NCI-H446 treated with DMSO at 0.1 percent for 48 hours (cell line): ENCODE measurements around the gene LGR6.
A peak's percentile ranks its signal among the peaks of the same experiment; 100 is the strongest.
"Not testable (repeated sequence)": the region's sequence is repeated elsewhere in the genome, so short reads cannot be mapped to it uniquely, and the experiment has no call there.

Source experiments
- DNase-seq: peaks from one replicate; lab custom pipeline; 2025; lab: John Stamatoyannopoulos, UW

LGR6 gene

DNA sequence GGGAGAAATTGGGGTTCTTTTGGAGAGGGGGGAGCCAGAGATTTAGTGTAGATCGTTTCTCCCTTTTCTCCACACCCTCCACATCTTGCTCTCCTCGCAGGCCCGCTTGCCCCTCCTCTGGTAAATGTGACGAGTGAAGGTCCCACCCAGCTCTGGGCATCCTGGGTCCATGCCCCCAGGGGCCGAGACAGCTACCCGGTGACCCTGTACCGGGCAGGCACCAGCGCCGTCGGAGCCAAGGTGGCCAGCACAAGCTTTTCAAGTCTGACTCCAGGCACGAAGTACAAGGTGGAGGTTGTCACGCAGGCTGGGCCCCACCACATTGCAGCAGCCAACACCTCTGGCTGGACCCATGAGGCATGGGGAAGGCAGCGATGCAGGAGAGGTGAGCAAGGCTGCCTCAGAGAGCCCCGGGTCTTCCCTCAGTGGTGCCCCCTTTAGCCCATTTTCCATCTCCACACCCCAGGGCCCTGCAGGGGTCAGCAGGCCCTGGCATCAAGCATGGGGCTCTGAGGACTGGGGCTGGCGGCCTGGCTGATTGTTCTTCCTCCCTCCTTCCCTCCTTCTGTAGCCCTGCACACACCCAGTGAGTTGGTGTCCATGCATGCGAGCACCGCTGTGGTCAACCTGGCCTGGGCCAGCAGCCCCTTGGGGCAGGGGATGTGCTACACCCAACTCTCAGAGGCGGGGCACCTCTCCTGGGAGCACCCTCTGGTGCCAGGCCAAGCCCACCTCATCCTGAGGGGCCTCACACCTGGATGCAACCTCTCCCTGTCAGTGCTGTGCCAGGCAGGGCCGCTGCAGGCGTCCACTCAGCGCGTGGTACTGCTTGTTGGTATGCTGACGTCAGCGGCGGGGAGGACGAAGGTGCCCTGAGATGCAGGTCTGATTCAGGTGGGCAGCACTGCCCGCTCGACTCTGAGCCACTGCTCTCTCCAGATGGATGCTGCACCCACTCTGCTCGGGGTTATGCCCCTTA is 16.4 kb upstream of the LGR6 start:
- no peak for DNase-seq

DNA sequence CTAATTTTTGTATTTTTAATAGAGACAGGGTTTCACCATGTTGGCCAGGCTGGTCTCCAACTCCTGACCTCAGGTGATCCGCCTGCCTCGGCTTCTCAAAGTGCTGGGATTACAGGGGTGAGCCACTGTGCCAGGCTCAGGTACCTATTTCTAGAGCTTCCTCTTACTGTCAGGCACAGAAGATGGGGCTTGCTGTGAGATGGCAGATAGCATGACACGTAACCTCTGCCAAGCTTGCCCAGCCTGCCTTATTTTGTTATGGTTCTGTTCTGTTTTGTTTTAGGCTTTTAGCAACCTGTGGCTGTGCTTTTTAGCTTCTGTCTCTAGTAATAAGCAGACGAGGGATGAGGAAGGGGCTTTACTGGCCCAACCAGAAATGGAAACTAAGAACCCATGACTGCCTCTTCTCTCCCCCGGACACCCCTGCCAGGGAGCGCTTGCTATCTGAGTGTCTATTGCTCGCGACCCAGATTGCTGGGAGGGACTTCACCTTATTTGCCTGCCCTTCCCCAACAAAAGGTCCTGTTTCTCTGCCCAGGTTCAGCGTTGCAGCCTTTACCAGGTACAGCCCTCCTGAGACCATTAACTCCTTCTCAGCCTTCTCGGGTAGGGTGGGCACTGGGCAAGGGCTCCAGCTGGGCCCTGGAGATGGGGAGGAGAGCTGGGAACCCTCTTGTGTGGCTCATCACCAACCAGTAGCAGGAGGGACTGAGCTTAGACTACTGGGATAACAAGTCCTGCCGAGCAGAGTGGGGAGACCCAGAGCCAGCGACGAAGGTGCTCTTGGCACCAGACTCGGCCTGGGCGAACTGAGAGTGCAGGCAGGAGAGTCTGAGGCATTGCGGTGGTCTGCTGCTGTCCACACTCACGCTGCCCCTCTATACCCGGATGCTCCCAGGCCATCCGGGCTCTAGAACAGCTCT is 13.5 kb upstream of the LGR6 start:
- no peak for DNase-seq

DNA sequence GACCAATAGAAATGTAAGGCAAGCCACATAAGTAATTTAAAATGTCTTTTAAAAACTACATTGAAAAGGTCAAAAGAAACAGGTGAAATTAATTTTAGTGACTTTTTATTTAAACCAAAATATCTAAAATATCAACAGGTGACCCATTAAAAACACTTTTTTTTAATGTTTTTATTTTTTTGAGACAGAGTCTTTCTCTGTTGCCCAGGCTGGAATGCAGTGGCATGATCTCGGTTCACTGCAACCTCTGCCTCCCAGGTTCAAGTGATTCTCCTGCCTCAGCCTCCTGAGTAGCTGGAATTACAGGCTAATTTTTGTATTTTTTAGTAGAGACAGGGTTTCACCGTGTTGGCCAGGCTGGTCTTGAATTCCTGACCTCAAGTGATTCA is 12.9 kb upstream of the LGR6 start:
- not testable (repeated sequence) for DNase-seq

GRCh38 chr1:202181586-202181985 is 12.0 kb upstream of the LGR6 start:
- DNase-seq, result no peak

- no peak for DNase-seq
Measured at GRCh38 chr1:202182040-202182877, 11.3 kb upstream of the LGR6 start.

- peak; percentile 63 for DNase-seq
Measured at GRCh38 chr1:202184750-202185460, 8.7 kb upstream of the LGR6 start.

DNA sequence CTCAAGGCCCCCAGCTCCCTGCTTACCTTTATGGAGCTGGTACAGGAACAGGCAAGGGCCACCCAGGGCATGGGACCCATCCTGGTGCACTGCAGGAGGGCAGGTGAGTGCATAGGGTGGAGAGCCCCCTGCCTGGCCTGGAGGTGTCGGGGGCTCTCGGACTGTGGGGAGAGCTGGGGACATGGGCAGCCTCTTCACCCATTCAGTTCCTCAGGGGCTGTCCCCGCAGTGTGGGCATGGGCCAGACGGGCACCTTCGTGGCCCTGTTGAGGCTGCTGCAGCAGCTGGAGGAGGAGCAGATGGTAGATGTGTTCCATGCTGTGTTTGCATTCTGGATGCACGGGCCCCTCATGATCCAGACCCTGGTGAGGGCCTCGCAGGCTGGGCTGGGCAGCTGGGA is 7.3 kb upstream of the LGR6 start:
- no peak for DNase-seq

DNA sequence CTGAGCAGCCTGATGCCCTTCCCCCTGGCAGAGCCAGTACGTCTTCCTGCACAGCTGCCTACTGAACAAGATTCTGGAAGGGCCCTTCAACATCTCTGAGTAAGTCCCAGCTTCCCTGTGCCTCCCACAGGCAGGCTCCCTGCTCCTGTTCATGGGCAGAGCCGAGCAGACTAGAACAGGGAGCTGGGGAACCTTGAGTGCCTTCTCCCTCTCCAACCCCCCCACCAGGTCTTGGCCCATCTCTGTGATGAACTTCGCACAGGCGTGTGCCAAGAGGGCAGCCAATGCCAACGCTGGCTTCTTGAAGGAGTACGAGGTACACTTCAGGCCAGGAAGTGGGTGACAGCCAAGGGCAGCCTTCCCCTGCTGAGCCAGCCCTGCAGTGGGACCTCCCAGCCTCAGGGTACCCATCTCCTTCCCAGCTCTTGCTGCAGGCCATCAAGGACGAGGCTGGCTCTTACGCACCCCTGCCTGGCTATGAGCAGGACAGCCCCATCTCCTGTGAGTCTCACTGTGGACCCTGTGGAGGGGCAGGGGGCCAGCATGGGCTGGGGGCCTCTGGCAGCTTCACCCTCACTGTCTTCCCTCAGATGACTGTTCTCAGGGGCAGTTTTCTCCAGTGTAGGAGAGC is 6.4 kb upstream of the LGR6 start:
- DNase-seq, result no peak

DNA sequence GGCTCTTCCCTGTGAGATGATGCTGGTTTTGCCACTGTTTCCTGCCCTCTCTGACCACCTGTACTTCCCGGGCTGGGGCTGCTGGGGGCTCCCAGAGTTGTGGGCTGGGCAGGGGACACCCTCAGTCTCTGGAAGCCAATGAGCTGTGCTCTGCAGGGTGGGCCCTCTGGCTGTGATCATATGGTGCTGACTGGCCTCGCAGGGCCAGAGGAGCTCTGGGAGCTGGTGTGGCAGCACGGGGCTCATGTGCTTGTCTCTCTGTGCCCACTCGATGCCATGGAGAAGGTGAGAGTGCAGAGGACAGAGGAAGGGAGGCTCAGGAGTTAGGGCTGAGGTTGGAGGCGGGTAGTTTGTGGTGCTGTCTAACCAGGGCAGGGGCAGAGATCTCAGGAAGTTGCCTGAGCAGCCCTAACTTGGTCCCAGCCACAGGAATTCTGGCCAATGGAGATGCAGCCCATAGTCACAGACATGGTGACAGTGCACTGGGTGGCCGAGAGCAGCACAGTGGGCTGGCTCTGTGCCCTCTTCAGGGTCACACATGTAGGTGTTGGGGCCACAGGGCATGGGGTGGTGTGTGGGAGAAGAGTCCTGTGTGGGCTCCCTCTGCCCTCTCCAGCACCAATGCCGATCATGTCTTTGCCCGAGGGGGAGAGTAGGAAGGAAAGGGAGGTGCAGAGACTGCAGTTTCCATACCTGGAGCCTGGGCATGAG is 5.7 kb upstream of the LGR6 start:
- DNase-seq, result no peak

DNA sequence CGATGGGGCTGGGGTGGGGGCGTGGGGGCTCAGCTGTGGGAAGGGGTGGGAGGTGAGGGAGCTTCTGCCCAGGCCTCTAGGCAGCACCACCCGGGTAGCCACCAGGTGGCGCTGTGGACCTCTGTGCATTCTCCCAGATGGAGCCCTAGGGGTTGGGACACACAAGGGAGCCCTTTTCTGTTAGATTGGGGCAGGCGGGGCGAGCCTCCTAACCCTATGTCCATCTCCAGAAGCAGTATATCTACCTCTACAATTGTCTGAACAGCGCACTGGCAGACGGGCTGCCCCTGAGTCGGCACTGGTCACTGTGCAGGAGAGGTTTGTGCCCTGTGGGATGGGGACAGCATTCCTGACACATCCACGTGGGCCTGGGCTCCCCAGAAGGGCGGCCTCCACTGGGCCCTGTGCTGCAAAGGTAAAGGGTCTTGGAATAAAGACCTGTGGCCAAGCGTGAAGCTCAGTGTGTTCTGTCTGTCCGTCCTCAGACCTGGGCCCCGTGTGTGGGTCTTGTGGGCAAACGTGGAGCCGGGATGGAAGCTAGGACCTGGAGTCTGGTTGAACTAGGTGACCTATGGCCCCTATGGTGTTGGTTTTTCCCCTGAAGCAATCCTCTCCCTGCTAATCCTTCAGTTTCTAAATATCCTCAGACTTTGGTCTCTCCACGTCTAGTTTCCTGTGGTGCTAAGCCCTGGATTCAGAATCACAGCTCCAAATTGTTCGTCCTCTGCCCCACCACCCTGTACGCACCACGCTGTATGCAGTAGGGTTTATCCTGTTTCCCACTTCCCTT is 4.4 kb upstream of the LGR6 start:
- DNase-seq, result no peak

- no peak for DNase-seq
Measured at GRCh38 chr1:202189918-202190715, 3.5 kb upstream of the LGR6 start.

GRCh38 chr1:202191391-202191790 is 2.2 kb upstream of the LGR6 start:
- not testable (repeated sequence) for DNase-seq

GRCh38 chr1:202192770-202193613 is 607 bp upstream of the LGR6 start:
- DNase-seq, result no peak

- DNase-seq, result no peak
Measured at GRCh38 chr1:202194328-202194648, 689 bp downstream of the LGR6 start.

DNA sequence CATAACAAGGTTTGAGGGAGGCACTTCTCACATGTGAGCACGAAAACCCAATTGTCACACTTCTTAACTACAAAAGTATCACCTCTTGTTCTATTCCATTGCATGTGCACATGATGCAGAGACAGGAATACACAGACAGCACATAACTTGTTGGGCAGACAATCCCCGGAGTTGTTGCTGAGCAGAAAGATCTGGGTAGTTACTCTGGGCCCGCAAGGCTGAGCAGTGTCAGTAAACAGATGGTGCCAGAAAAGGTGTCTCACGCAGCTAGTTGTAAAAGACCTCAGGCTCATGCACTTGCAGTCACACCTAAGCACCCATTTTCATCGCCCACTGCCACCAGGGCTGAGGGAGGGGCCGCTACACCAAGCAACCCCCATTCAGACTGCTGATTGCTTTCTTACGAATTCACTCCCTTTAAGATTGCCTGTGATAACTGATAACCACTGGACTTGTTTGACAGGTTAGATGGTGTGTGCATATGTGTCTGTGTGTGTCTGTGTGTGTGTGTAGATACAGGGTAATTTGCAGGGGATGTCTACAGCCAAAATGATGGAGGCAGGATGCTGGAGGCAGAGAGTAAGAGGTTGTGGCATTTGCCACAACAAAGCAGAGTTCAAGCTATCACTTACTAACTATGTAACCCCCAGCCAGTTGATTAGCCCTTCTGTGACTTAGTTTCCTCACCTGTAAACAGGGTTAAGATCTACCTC is 4.2 kb downstream of the LGR6 start:
- no peak for DNase-seq

DNA sequence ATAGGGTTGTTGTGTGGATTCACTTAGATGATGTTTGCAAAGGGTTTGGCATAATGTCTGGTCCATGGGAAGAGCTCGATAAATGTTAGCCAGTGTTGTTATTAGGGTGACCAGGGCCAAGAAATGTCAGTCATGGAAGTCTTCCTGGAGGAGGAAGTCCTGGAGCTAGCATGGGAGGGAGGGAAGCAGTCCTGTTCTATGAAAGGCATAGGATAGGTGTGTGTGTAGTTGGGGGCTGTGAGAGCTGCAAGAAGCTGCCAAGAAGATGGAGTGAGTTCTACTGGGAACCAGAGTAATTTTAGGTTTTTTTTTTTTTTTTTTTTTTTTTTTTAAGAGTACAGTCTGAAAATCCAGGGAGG is 4.7 kb downstream of the LGR6 start:
- no peak for DNase-seq
